Prostate gland (tissue), 2 donors: ENCODE results near the gene SHC2.

Source experiments
- POLR2A ChIP-seq: fragments of 450-650 bp; IDR thresholded peaks from one replicate; pipeline ENCODE4 v1.6.1; 2016; ENCODE audit warnings: antibody characterized with exemption, mild to moderate bottlenecking
- TF ChIP-seq, protein P1 (sequence below), 4 experiments: fragments of 200-600 bp in 2 of 4; fragments of 450-650 bp in 2 of 4; sonication (generic) in 2 of 4; IDR thresholded peaks; 1 replicate in 3 of 4; 2 replicates in 1 of 4; pipeline ENCODE4 v1.5.1; 2016 to 2019; ENCODE audit warnings: antibody characterized with exemption in 4 of 4, mild to moderate bottlenecking in 2 of 4, moderate library complexity in 2 of 4

DNA sequence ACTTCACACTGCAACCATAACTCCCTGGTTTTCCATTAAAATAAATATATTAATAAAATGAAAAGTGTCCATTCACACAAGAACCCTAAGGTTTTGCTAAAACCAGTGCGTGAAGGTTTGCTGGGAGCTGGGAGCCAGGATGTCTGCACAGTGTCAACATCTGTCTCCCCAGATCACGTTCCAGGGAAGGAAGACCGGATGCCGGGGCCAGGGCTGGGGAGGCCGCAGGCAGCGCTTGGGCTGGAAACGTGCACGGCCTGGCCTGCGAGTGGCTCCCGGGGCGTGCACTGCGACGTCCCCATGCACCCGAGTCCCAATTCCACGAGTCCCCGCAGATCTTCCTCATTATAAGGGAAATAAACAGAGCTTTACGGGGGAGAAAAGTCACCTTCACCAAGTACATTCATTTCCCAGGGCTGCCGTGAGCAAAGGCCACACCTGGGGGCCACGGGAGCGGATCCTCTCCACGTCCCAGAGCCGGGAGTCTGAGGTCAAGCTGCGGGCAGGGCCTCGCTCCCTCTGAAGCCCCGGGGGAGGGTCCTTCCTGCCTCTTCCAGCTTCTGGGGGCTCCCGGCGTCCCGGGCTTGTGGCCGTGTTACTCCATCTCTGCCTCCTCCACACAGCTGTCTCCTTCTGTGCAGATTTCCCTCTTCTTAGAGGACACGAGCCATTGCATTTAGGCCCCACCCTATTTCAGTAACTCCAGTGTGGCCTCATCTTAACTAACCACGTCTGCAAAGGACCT is 12.8 kb downstream of the SHC2 start:
- TF ChIP-seq POLR2A: no peak
- TF ChIP-seq, protein P1, sequence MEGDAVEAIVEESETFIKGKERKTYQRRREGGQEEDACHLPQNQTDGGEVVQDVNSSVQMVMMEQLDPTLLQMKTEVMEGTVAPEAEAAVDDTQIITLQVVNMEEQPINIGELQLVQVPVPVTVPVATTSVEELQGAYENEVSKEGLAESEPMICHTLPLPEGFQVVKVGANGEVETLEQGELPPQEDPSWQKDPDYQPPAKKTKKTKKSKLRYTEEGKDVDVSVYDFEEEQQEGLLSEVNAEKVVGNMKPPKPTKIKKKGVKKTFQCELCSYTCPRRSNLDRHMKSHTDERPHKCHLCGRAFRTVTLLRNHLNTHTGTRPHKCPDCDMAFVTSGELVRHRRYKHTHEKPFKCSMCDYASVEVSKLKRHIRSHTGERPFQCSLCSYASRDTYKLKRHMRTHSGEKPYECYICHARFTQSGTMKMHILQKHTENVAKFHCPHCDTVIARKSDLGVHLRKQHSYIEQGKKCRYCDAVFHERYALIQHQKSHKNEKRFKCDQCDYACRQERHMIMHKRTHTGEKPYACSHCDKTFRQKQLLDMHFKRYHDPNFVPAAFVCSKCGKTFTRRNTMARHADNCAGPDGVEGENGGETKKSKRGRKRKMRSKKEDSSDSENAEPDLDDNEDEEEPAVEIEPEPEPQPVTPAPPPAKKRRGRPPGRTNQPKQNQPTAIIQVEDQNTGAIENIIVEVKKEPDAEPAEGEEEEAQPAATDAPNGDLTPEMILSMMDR (IDR thresholded peaks at IDR 0.05): no peak
